ENCODE results near the gene PEX10. TPM values are rescaled to one million over a fixed set of nuclear protein-coding genes. Genes with fewer than 3 reads are reported as not detected.

PEX10 gene
- total and polyA plus RNA-seq, 2 of the 8 experiments (the other 6 are each of a cell fraction or from before 2014, with no cell fraction given), result 24.3 to 26.9 TPM

DNA sequence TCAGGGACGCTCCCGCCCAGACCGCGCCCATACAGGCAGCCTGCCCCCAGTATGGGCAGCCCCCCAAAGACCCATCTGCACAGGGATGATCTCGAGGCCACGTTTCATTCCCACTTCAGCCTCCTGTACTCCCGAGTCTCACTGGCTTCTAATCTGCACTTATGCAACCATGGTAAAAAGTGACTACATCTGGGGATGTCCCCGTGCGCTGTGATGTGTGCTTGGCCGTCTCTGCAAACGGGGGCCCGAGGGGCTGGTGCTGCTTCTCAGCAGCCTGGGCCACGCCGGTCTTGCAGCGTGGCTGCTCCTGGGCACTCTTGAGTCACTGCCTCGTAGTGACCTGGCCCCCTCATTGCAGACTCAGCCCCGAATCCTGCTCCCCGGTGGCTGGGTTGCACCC is 46.3 kb upstream of the PEX10 start:
- Histone ChIP-seq H3K23ac (ENCODE audit: insufficient read length) (no peak overlapping the region), H3K79me2 (ENCODE audit: control insufficient read depth in 1 of 2, insufficient read depth in 2 of 2, low read length in 2 of 2) (no peaks in the 10 kb centered on the region), H3K79me1 (ENCODE audit: low read depth, low read length) (no peaks in the 10 kb centered on the region), H3K23me2 (ENCODE audit: low read depth, low read length) (no peaks in the 10 kb centered on the region), H3K4me2 (ENCODE audit: insufficient read depth in 1 of 2, low read depth in 2 of 2, low read length in 2 of 2) (no peak overlapping the region), H3K9ac (replicated peaks in 1 of 4; ENCODE audit: extremely low read depth in 1 of 4, low read depth in 3 of 4, low read length in 3 of 4) (no peak overlapping the region), H3K4me3 (ENCODE audit: extremely low read depth in 1 of 4, insufficient read depth in 2 of 4, low read depth in 3 of 4, low read length in 4 of 4) (no peak overlapping the region), H4K8ac (ENCODE audit: extremely low read depth, insufficient read depth, low read length) (no peak overlapping the region), H3K14ac (ENCODE audit: insufficient read length) (no peak overlapping the region), H3K4ac (replicated peaks; ENCODE audit: insufficient read length, low read depth, low read length) (no peak overlapping the region), H4K91ac (replicated peaks; ENCODE audit: insufficient read length, low read length) (no peak overlapping the region), H2BK15ac (ENCODE audit: low read length) (no peak overlapping the region), H4K20me1 (replicated peaks in 1 of 2; ENCODE audit: control insufficient read depth in 1 of 2, insufficient read depth in 2 of 2, low read length in 2 of 2) (no peaks in the 10 kb centered on the region), H2BK5ac (ENCODE audit: low read depth, low read length) (no peak overlapping the region), H3K27me3 (replicated peaks in 1 of 4; ENCODE audit: control insufficient read depth in 3 of 4, extremely low read depth in 1 of 4, insufficient read depth in 3 of 4, low read length in 3 of 4) (no peaks in the 10 kb centered on the region; a peak in 1 of 7 replicates), H2BK12ac (ENCODE audit: low read depth, low read length) (no peak overlapping the region), H4K5ac (ENCODE audit: insufficient read length, low read depth, low read length) (no peak overlapping the region), H2BK20ac (ENCODE audit: low read length) (no peak overlapping the region), H2BK120ac (replicated peaks; ENCODE audit: low read depth, low read length) (no peak overlapping the region), H3K36me3 (ENCODE audit: control insufficient read depth in 2 of 4, insufficient read depth in 4 of 4, low read length in 3 of 4) (no peaks in the 10 kb centered on the region), H2AK5ac (ENCODE audit: low read depth, low read length) (no peak overlapping the region), H3K18ac (ENCODE audit: extremely low read depth, low read length) (no peak overlapping the region), H3K56ac (replicated peaks; ENCODE audit: insufficient read length, low read depth, low read length) (no peak overlapping the region), H2AFZ (ENCODE audit: low read length) (no peak overlapping the region), H3K4me1 (replicated peaks in 1 of 4; ENCODE audit: control insufficient read depth in 3 of 4, insufficient read depth in 4 of 4, low read length in 3 of 4) (no peaks in the 10 kb centered on the region), H3K9me3 (ENCODE audit: insufficient read depth in 2 of 2, low read depth in 1 of 2, low read length in 1 of 2) (no peaks in the 10 kb centered on the region), H3K27ac (ENCODE audit: low read depth, low read length) (no peak overlapping the region)
- no peak for FAIRE-seq
- CTCF ChIA-PET (ENCODE audit: partially characterized antibody), result interaction anchor here (0.8 to 1.3 kb wide), 2 partner anchors 89 to 959 kb away, joined by 3 to 4 read pairs; no protein-coding TSS in a partner anchor
- no peak for DNase-seq (ENCODE audit: low read depth in 1 of 2, low spot score in 2 of 2)
- POLR2A ChIA-PET (ENCODE audit: partially characterized antibody), result no interaction called here
- WGBS, 2 experiments (ENCODE audit: extremely low coverage in 1 of 2, insufficient coverage in 1 of 2, insufficient read length in 1 of 2, insufficient replicate concordance in 2 of 2, low coverage in 1 of 2, low lambda C conversion rate in 2 of 2, missing lambda C conversion rate in 1 of 2), result 97% methylated on average over 10 of the region's 18 CpGs; no CpG with 5 or more reads in 1 of the 2 experiments
- no peak for TF ChIP-seq TCF12 (IDR thresholded peaks at IDR 0.05; ENCODE audit: low read depth, low read length)
- no peak for TF ChIP-seq CTBP2 (IDR thresholded peaks at IDR 0.05; ENCODE audit: borderline replicate concordance, insufficient read depth, insufficient read length, low read length)
- TF ChIP-seq BRCA1 (IDR thresholded peaks at IDR 0.05; ENCODE audit: low read depth, low read length), result no peak
- TF ChIP-seq NRF1 (IDR thresholded peaks at IDR 0.05; ENCODE audit: low read depth, low read length), result no peak
- TF ChIP-seq ZNF274 (IDR thresholded peaks at IDR 0.05; ENCODE audit: borderline replicate concordance, extremely low read depth, low read length), result no peak
- TF ChIP-seq SP2 (IDR thresholded peaks at IDR 0.05; ENCODE audit: low read length), result no peak
- no peak for TF ChIP-seq RNF2 (IDR thresholded peaks at IDR 0.05; ENCODE audit: borderline replicate concordance, low read depth, low read length, missing control alignments, poor library complexity, severe bottlenecking)
- TF ChIP-seq CHD1 (IDR thresholded peaks at IDR 0.05; ENCODE audit: low read depth, low read length), result no peak
- TF ChIP-seq SIN3A (conservative IDR thresholded peaks at IDR 0.05 in 1 of 2, IDR thresholded peaks at IDR 0.05 in 1 of 2; ENCODE audit: low read depth in 1 of 2, low read length in 2 of 2), result no peak
- TF ChIP-seq CBX5 (IDR thresholded peaks at IDR 0.05; ENCODE audit: low read depth, low read length), result no peak

Measured in H1 (cell line).